Small intestine (tissue), 7 donors: ENCODE data around the gene CHFR. TPM values are rescaled to one million over a fixed set of nuclear protein-coding genes. Genes with fewer than 3 reads are reported as not detected.
"Not testable (repeated sequence)": the region's sequence is repeated elsewhere in the genome, so short reads cannot be mapped to it uniquely, and the experiment has no call there.

ENCODE experiments used
- DNase-seq, 2 donors: peaks; one replicate each; pipeline versions ENCODE4 v3.0.0 to v3.0.0-alpha.2; 2013
- FAIRE-seq: peaks from 2 replicates; lab custom pipeline; 2012; peaks lifted over from hg19 to GRCh38; lab: Jason Lieb, UNC
- H3K27ac ChIP-seq, 3 donors: one replicate each; pipeline ENCODE4 v1.5.1; 2013; ENCODE audit warnings: low read length in 2 of 3, mild to moderate bottlenecking in 2 of 3, control low read depth in 1 of 3, inconsistent platforms in 1 of 3, low read depth in 1 of 3, moderate library complexity in 1 of 3
- H3K27me3 ChIP-seq, 3 donors: one replicate each; pipeline ENCODE4 v1.6.1; 2013; ENCODE audit warnings: low read length in 3 of 3, inconsistent platforms in 1 of 3; ENCODE audit not compliant: control insufficient read depth in 3 of 3, insufficient read depth in 3 of 3
- H3K36me3 ChIP-seq, 3 donors: one replicate each; pipeline ENCODE4 v1.6.1; 2013; ENCODE audit warnings: low read length in 3 of 3, inconsistent platforms in 1 of 3, low read depth in 1 of 3, mild to moderate bottlenecking in 1 of 3, moderate library complexity in 1 of 3; ENCODE audit not compliant: control insufficient read depth in 3 of 3, insufficient read depth in 2 of 3
- H3K4me1 ChIP-seq, 3 donors: one replicate each; pipeline ENCODE4 v1.6.1; 2013; ENCODE audit warnings: low read length in 2 of 3, inconsistent platforms in 1 of 3, low read depth in 1 of 3, mild to moderate bottlenecking in 1 of 3, moderate library complexity in 1 of 3; ENCODE audit not compliant: control insufficient read depth in 3 of 3, insufficient read depth in 2 of 3
- H3K4me3 ChIP-seq, 3 donors: one replicate each; pipeline ENCODE4 v1.5.1; 2013; ENCODE audit warnings: low read length in 3 of 3, control low read depth in 1 of 3, inconsistent platforms in 1 of 3, low read depth in 1 of 3, mild to moderate bottlenecking in 1 of 3, moderate library complexity in 1 of 3
- H3K9me3 ChIP-seq, 2 donors: one replicate each; pipeline ENCODE4 v1.6.1; 2013; ENCODE audit warnings: low read depth in 1 of 2, low read length in 1 of 2; ENCODE audit not compliant: control insufficient read depth in 2 of 2, insufficient read depth in 1 of 2
- WGBS, 3 donors: extraction: QIAGEN DNeasy Blood & Tissue Kit; methylation state at CpG; one replicate each; pipeline ENCODE4 v1.1.7; 2013; 5-methylcytosine and 5-hydroxymethylcytosine counted together
- polyA plus RNA-seq, 4 donors: library from polyadenylated mRNA; stranded (reverse) in 3 of 4; unstranded in 1 of 4; fragments of 200-250 nt in 3 of 4; fragments of 120-200 nt in 1 of 4; gene quantifications; one replicate each; pipeline versions ENCODE4 v1.2.1 to v1.2.3, GENCODE V29; 2013
- donor health status: healthy with polysubstance abuse.
- donor health status: control.
- donor health status: control.
- donor health status: Bipolar disorder and iron deficiency.
- donor health status: healthy.

Gene CHFR
- polyA plus RNA-seq, 4 donors, result 23.9 to 43.4 (median 31.8) TPM

- H3K27me3 ChIP-seq, result no peaks in the 10 kb centered on the region
- no peaks in the 10 kb centered on the region for H3K4me1 ChIP-seq
- 91 to 94% (median 91%) methylated on average over 21 of the region's 21 CpGs for WGBS, 3 donors
- DNase-seq (no peak), FAIRE-seq (no peak)
- no peak overlapping the region for H3K4me3 ChIP-seq
- no peaks in the 10 kb centered on the region for H3K9me3 ChIP-seq
- H3K27ac ChIP-seq, result no peak overlapping the region
- H3K36me3 ChIP-seq, result peaks cover 18 to 68% (median 20%) of the 10 kb centered on the region in 3 donors
These were observed 15.1 kb downstream of the CHFR start for GRCh38 chr12:132872073-132872855.

- Histone ChIP-seq H3K4me1 (no peaks in the 10 kb centered on the region), H3K4me3 (no peak overlapping the region), H3K9me3 (no peaks in the 10 kb centered on the region), H3K36me3 (peaks cover 20 to 66% (median 22%) of the 10 kb centered on the region in 3 donors), H3K27ac (no peak overlapping the region), H3K27me3 (no peaks in the 10 kb centered on the region)
- no peak for DNase-seq
- no peak for FAIRE-seq
- WGBS, 3 donors, result 94 to 98% (median 96%) methylated on average over 14 of the region's 14 CpGs
These were observed 17.9 kb downstream of the CHFR start for GRCh38 chr12:132869551-132869950.

- H3K4me3 ChIP-seq, result no peak overlapping the region
- H3K4me1 ChIP-seq, result no peaks in the 10 kb centered on the region
- DNase-seq, result no peak
- H3K9me3 ChIP-seq, result no peaks in the 10 kb centered on the region
- WGBS, 3 donors, result 94 to 96% (median 95%) methylated on average over 14 of the region's 14 CpGs
- peaks cover 16 to 53% (median 19%) of the 10 kb centered on the region in 3 donors for H3K36me3 ChIP-seq
- no peaks in the 10 kb centered on the region for H3K27me3 ChIP-seq
- H3K27ac ChIP-seq, result no peak overlapping the region
- FAIRE-seq, result no peak
These were observed 21.1 kb downstream of the CHFR start for GRCh38 chr12:132866251-132866828.

GRCh38 chr12:132861558-132861957 lies 25.8 kb downstream of the CHFR start:
- no peaks in the 10 kb centered on the region for H3K4me1 ChIP-seq
- H3K27ac ChIP-seq, result no peak overlapping the region
- H3K4me3 ChIP-seq, result no peak overlapping the region
- H3K9me3 ChIP-seq, result no peaks in the 10 kb centered on the region
- 94 to 98% (median 95%) methylated on average over 8 of the region's 8 CpGs for WGBS, 3 donors
- DNase-seq (no peak), FAIRE-seq (no peak)
- no peaks in the 10 kb centered on the region for H3K27me3 ChIP-seq
- peaks cover 18 to 57% (median 22%) of the 10 kb centered on the region in 3 donors for H3K36me3 ChIP-seq

GRCh38 chr12:132858718-132859266 lies 28.6 kb downstream of the CHFR start:
- H3K27ac ChIP-seq, result no peak overlapping the region
- H3K4me3 ChIP-seq, result no peak overlapping the region
- no peaks in the 10 kb centered on the region for H3K4me1 ChIP-seq
- H3K27me3 ChIP-seq, result no peaks in the 10 kb centered on the region
- FAIRE-seq (no peak), DNase-seq (no peak)
- peaks cover 24 to 75% (median 26%) of the 10 kb centered on the region in 3 donors for H3K36me3 ChIP-seq
- H3K9me3 ChIP-seq, result no peaks in the 10 kb centered on the region
- WGBS, 3 donors, result 92 to 96% (median 96%) methylated on average over 18 of the region's 18 CpGs

GRCh38 chr12:132857019-132857418 lies 30.4 kb downstream of the CHFR start:
- H3K4me1 ChIP-seq, FAIRE-seq, H3K27ac ChIP-seq, H3K9me3 ChIP-seq, H3K27me3 ChIP-seq, H3K4me3 ChIP-seq, DNase-seq: not testable (repeated sequence)
- H3K36me3 ChIP-seq, result peaks cover 25 to 84% (median 38%) of the 10 kb centered on the region in 3 donors
- WGBS, 3 donors, result 97 to 98% (median 97%) methylated on average over 16 to 21 of the region's 21 CpGs

- Histone ChIP-seq H3K27ac (no peak overlapping the region), H3K9me3 (no peaks in the 10 kb centered on the region), H3K36me3 (peaks cover 27 to 81% (median 37%) of the 10 kb centered on the region in 3 donors), H3K4me3 (no peak overlapping the region), H3K27me3 (no peaks in the 10 kb centered on the region), H3K4me1 (no peaks in the 10 kb centered on the region)
- FAIRE-seq (no peak), DNase-seq (no peak)
- 95 to 97% (median 97%) methylated on average over 15 to 17 of the region's 17 CpGs for WGBS, 3 donors
These were observed 30.8 kb downstream of the CHFR start for GRCh38 chr12:132856581-132856980.

- H3K4me3 ChIP-seq, DNase-seq, H3K27me3 ChIP-seq, FAIRE-seq, H3K27ac ChIP-seq, H3K9me3 ChIP-seq, H3K4me1 ChIP-seq: not testable (repeated sequence)
- H3K36me3 ChIP-seq, result peaks cover 32 to 83% (median 42%) of the 10 kb centered on the region in 3 donors
- WGBS, 3 donors, result 93 to 99% (median 99%) methylated on average over 14 of the region's 14 CpGs
These were observed 32.2 kb downstream of the CHFR start for GRCh38 chr12:132855211-132855610.
